Measurements from ENCODE around the gene SPOCK1. TPM values are rescaled to one million over a fixed set of nuclear protein-coding genes. Genes with fewer than 3 reads are reported as not detected.

Gene SPOCK1
- total and polyA plus RNA-seq, 9 of the 15 experiments (the other 6 are each of a cell fraction or from before 2014, with no cell fraction given): 0.01 to 0.35 (median 0.04) TPM; not detected in 6

DNA sequence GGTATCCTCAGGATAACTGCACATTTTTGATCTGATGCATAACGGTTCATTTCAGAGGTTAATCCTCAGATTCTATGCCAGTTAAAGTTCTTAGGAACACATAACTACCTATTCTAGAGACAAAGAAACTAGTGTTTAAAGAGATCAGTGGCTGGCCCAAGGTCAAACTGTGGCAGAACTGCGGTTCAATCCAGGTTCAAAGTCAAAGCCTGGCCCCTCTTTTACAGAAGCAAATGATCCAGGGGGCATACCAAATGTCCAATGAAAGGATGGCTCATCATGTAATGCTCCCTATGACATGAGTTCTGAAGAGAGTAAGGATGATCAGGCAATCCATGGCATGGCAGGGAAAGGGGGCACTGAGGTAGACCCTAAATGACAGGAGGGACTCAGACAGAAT, 283.3 kb downstream of the SPOCK1 start:
- Histone ChIP-seq H3K27ac (ENCODE audit: extremely low read depth, low read depth, low read length) (no peak overlapping the region), H4K20me1 (replicated peaks; ENCODE audit: control insufficient read depth, insufficient read depth, low read length) (no peaks in the 10 kb centered on the region), H3K9ac (ENCODE audit: insufficient read depth in 1 of 2, low read depth in 2 of 2, low read length in 2 of 2) (no peak overlapping the region), H3K36me3 (ENCODE audit: control insufficient read depth, insufficient read depth, low read length) (no peaks in the 10 kb centered on the region), H2AFZ (ENCODE audit: low read depth, low read length) (no peak overlapping the region), H3K9me3 (replicated peaks; ENCODE audit: control insufficient read depth, insufficient read depth, low read depth, low read length) (no peaks in the 10 kb centered on the region), H3K4me1 (replicated peaks in 1 of 2; ENCODE audit: control insufficient read depth in 2 of 2, insufficient read depth in 2 of 2, low read length in 2 of 2) (no peaks in the 10 kb centered on the region; a peak in 1 of 5 replicates), H3K27me3 (ENCODE audit: control insufficient read depth in 2 of 2, insufficient read depth in 2 of 2, low read length in 2 of 2) (peaks cover 0 to 2% of the 10 kb centered on the region in 2 experiments; a peak in 2 of 5 replicates), H3K9me1 (ENCODE audit: control insufficient read depth, insufficient read depth, low read length) (no peaks in the 10 kb centered on the region), H3K79me2 (ENCODE audit: control insufficient read depth, insufficient read depth, low read length) (no peaks in the 10 kb centered on the region), H3K4me3 (no peak overlapping the region), H3K4me2 (ENCODE audit: insufficient read depth, low read length) (no peak overlapping the region)
- intact Hi-C loops (cut with micrococcal nuclease): no loop called here
- CTCF ChIA-PET (ENCODE audit: low intra/inter-chr PET ratio): no interaction called here
- FAIRE-seq: no peak
- no peak for DNase-seq (ENCODE audit: extremely low read depth in 1 of 4, low spot score in 3 of 4)
- POLR2A ChIA-PET: no interaction called here
- no peak for ATAC-seq
- BruUV-seq (replicated peaks): no TSS peak
- 0% methylated on average over 2 of the region's 2 CpGs for WGBS (ENCODE audit: insufficient coverage, low coverage, missing lambda C conversion rate)
- in situ Hi-C loops (cut with MboI): no loop called here
- TF ChIP-seq MEF2D (tag; conservative IDR thresholded peaks at IDR 0.05; ENCODE audit: low read depth) (no peak), ZNF436 (CRISPR knock-in tag; IDR thresholded peaks at IDR 0.05) (no peak), ZNF274 (IDR thresholded peaks at IDR 0.05; ENCODE audit: borderline replicate concordance, low read depth, low read length) (no peak), HNRNPH1 (optimal IDR thresholded peaks at IDR 0.05; ENCODE audit: low read depth, low read length) (no peak), SMARCB1 (IDR thresholded peaks at IDR 0.05; ENCODE audit: insufficient read length, low read depth) (no peak), ZKSCAN3 (CRISPR knock-in tag; IDR thresholded peaks at IDR 0.05) (no peak), NEUROD1 (IDR thresholded peaks at IDR 0.05; ENCODE audit: borderline replicate concordance, low read depth, low read length, partially characterized antibody) (no peak), U2AF2 (optimal IDR thresholded peaks at IDR 0.05; ENCODE audit: low read depth, low read length) (no peak), ATF1 (CRISPR knock-in tag; IDR thresholded peaks at IDR 0.05) (no peak), ATF1 (tag; IDR thresholded peaks at IDR 0.05) (no peak), MTA3 (IDR thresholded peaks at IDR 0.05; ENCODE audit: borderline replicate concordance) (no peak), OTX1 (CRISPR knock-in tag; IDR thresholded peaks at IDR 0.05) (no peak), FOXM1 (IDR thresholded peaks at IDR 0.05; ENCODE audit: low read depth) (no peak), FOXM1 (CRISPR knock-in tag; IDR thresholded peaks at IDR 0.05; ENCODE audit: low read depth) (no peak)
- TF ChIP-seq, protein P1, sequence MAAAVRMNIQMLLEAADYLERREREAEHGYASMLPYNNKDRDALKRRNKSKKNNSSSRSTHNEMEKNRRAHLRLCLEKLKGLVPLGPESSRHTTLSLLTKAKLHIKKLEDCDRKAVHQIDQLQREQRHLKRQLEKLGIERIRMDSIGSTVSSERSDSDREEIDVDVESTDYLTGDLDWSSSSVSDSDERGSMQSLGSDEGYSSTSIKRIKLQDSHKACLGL (CRISPR knock-in tag; IDR thresholded peaks at IDR 0.05; ENCODE audit: borderline replicate concordance, poor library complexity, severe bottlenecking): no peak
- TF ChIP-seq, protein P2, sequence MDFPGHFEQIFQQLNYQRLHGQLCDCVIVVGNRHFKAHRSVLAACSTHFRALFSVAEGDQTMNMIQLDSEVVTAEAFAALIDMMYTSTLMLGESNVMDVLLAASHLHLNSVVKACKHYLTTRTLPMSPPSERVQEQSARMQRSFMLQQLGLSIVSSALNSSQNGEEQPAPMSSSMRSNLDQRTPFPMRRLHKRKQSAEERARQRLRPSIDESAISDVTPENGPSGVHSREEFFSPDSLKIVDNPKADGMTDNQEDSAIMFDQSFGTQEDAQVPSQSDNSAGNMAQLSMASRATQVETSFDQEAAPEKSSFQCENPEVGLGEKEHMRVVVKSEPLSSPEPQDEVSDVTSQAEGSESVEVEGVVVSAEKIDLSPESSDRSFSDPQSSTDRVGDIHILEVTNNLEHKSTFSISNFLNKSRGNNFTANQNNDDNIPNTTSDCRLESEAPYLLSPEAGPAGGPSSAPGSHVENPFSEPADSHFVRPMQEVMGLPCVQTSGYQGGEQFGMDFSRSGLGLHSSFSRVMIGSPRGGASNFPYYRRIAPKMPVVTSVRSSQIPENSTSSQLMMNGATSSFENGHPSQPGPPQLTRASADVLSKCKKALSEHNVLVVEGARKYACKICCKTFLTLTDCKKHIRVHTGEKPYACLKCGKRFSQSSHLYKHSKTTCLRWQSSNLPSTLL (IDR thresholded peaks at IDR 0.05): no peak
- TF ChIP-seq, protein P3, sequence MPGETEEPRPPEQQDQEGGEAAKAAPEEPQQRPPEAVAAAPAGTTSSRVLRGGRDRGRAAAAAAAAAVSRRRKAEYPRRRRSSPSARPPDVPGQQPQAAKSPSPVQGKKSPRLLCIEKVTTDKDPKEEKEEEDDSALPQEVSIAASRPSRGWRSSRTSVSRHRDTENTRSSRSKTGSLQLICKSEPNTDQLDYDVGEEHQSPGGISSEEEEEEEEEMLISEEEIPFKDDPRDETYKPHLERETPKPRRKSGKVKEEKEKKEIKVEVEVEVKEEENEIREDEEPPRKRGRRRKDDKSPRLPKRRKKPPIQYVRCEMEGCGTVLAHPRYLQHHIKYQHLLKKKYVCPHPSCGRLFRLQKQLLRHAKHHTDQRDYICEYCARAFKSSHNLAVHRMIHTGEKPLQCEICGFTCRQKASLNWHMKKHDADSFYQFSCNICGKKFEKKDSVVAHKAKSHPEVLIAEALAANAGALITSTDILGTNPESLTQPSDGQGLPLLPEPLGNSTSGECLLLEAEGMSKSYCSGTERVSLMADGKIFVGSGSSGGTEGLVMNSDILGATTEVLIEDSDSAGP (CRISPR knock-in tag; IDR thresholded peaks at IDR 0.05): no peak
- TF ChIP-seq, protein P4, sequence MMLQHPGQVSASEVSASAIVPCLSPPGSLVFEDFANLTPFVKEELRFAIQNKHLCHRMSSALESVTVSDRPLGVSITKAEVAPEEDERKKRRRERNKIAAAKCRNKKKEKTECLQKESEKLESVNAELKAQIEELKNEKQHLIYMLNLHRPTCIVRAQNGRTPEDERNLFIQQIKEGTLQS (IDR thresholded peaks at IDR 0.05): no peak
- TF ChIP-seq, protein P4 (CRISPR knock-in tag; conservative IDR thresholded peaks at IDR 0.05): no peak
